ENCODE data around the gene RBCK1.

Gene RBCK1

GRCh38 chr20:420166-420620, 12.1 kb downstream of the RBCK1 start:
- no peak for DNase-seq

- DNase-seq, result no peak
Measured at GRCh38 chr20:420721-421574, 12.8 kb downstream of the RBCK1 start.

DNA sequence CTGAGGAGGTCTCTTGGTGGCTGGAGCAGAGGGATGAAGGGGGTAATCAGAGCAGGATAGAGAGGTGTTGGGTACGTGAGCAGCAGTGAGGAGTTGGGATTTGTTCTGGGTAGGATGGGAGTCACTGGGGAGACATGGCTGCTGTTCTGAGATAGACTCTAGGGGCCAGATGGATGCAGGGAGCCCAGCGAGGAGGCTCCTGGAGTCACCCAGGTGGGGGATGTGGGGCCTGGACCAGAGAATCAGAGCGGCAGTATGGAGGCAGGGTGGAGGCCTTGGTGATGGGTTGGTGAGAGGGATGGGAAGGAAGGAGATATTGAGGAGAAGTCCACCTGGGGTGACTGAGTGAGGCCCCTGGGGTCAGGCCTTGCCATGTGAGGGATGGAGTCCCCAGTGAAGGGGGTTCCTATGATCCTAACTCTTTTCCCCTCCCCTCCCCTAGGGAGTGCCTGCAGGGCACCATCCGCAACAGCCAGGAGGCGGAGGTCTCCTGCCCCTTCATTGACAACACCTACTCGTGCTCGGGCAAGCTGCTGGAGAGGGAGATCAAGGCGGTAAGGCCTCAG, 13.7 kb downstream of the RBCK1 start:
- no peak for DNase-seq

DNA sequence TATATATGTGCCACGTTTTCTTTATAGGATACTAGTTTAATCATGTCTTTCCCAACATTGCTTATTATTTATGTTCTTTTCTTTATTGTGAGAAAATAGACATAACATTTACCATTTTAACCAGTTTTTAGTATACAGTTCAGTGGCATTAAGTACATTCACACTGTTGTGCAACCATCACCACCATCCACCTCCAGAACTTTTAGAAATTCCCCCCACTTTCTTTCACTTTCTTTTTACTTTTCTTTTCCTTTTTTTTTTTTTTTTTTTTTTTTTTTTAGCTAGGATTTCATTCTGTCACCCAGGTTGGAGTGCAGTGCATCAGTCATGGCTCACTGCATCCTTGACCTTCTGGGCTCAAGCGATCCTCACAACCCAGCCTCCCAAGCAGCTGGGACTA, 18.5 kb downstream of the RBCK1 start:
- no peak for DNase-seq

DNA sequence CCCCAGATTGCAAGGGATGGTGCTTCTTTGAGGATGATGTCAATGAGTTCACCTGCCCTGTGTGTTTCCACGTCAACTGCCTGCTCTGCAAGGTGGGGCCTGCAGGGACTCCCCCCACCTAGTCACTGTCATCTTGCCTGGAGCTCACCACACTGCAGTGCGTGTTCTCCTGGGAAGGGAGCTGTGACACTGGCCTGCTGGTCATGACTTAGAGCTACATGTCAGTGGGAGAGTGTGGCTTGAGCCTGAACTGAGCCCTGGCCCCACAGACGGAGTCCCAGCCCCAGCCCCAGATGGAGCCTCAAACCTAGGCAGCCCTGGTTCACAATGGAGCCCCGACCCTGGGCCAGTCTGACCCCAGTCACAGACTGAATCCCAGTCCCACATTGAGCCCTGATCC, 19.3 kb downstream of the RBCK1 start:
- no peak for DNase-seq

DNA sequence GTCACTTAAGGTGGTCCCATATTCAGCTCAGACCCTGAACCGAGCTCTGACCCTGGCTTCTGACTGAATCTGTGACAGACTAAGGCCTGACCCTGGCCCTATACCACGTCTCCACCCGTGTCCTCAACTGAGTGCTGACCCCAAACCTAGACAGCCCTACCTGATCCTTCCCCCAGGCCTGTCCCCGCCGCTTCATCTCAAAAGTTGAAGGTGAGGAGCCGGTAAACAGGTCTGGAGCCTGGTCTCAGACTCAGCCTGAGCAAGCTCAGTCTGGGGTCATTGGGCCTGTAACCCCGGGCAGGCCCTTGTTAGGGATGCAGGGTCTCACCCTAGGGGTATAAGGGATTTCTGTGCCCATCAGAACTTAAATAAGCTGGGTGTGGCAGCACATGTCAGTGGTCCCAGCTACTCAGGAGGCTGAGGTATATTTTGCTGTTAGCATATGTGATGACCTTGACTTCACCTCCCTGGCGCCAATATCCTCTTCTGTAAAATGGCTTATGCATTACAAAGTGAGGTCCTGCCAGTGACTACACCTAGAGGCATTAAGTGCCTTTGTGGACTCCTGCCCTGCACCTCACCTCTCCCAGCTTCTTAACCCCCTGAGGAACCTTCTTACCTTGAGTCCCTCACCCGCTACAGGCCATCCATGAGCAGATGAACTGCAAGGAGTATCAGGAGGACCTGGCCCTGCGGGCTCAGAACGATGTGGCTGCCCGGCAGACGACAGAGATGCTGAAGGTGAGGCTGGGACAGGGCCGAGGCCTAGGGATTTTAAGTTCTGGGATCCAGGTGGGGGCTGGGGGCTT, 20.0 kb downstream of the RBCK1 start:
- DNase-seq, result no peak

DNA sequence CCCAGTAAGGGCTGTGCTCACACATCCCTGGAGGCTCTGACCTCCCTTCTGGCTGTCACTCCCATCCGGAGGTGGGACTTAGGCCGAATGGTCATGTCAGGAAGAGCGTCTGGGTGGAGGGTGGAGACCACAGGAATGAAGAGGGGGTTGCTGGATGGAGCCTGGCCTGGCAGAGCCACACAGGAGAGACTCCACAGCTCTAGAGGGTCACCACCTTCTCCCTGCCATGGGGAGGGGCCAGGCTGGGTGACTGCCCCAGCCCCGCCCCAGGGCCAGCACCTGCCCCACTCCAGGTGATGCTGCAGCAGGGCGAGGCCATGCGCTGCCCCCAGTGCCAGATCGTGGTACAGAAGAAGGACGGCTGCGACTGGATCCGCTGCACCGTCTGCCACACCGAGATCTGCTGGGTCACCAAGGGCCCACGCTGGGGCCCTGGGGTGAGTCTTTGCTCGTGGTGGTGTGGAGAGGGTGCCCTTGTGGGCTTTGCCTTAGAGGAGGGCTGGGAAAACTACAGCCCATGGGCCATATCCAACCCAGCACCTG, 20.6 kb downstream of the RBCK1 start:
- DNase-seq, result peak; percentile 52

DNA sequence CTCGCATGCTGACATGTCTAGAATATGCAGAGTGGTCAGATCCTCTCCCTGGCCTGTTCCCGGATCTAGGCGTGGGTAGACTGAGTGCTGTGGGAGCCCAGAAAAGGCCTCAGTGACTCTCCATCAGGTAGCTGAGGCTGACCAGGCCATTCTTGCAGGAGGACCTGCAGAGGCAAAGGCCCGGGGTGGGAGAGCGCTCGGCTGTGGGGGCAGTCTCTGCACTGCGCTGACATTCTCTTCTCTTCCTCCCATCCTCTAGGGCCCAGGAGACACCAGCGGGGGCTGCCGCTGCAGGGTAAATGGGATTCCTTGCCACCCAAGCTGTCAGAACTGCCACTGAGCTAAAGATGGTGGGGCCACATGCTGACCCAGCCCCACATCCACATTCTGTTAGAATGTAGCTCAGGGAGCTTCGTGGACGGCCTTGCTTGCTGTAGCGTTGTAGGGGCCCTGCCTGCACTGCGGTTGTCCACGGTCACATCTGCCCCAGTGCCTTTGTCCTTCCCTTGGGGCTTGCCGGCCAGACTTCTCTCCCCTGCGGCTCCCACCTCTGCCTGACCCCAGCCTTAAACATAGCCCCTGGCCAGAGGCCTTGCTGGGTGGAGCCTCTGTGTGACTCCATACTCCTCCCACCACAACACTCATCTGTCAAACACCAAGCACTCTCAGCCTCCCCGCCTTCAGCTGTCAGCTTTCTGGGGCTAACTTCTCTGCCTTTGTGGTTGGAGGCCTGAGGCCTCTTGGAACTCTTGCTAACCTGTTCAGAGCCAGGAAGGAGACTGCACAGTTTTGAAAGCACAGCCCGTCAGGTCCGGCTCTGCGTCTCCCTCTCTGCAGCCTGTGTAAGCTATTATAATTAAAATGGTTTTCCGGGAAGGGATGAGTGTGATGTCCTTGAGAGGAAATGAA, 22.2 kb downstream of the RBCK1 start:
- DNase-seq, result no peak

DNA sequence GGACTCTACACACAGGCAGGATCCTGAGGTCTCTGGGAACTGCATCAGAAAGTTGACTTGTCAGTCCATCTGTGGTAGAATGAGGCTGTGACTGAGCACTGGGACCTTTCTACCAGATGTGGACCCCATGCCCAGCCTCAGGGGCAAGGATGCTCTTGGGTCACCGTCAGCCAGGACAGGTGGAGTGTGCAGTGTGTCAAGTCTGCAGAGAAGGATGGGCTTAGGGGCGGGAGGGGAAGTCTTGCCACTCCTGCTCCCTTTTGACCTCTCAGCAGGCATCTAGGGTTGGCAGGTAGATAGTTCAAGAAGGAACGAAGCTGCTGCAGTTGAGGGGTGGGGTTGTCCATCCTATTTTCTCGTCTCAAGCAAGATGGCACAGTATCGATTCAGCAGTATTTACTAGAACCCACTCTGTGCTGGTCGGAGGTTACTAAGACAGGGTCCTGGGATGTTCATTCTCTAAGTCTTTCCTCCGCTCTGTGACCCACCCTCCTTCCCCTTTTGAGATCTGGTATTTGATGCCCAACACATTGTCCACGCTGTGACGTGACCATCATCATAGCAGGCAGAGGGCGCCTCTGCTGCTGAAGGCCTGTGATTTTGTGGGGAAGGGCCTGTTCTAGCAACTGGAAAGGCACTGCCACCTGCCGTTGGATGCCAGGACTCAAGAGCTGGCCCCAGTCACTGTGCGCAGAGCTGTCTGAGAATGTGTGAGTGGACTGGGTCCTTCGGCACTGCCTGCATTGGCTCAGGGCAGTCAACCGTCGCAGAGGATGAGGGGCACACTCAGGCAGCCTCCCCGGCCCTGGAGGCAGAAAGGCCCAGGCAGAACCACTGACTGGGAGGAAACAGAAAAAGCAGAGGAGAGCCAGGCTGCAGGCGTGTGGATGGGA, 23.2 kb downstream of the RBCK1 start:
- DNase-seq, result peak; percentile 72

DNA sequence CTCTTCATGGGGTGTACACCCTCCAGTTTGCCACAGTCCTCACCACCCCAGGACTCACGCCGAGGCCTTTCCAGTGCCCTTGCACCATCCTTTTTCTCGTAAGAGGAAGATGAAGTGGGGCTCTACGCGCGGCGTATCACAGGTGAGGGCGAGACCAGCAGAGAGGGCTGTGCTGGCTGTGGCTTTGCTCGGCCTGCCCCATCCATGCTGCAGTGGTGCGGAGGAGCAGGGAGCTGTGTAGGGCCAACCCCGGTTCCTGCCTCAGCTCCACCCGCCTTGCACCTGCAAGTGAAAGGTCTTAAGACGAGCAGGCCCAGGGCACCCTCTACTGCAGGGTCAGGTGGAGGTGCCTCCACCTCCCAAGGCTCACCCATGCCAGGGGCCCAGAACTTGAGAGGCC, 24.1 kb downstream of the RBCK1 start:
- no peak for DNase-seq

DNA sequence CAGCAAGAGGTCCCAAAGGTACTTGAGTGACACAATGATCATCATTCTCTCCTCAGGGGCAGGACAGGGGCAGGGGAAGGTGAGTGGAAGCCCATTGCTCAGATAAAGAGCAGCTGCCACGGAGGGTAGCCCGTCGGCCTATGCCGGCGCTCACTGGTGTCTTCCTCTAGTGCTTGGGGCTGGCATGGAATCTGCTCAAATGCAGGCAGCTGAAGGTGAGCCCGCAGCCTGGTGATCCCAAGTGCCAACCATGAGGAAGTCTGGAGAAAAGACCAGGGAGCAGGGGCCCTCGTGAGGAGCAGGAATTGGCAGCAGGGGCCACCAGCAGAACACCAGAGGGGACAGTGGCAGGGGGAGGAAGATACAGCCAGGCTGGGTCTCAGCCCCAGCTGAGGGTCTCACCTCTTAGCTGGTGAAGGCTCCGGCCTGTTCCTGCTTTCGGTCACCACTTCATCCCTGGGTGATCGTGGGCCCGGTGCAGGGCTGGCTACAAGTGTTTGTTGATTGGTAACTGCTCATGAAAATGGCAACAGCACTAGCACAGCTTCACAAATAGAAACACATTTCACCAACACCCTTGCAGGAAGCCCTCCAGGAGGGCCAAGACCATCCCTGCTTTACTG, 24.7 kb downstream of the RBCK1 start:
- no peak for DNase-seq

DNA sequence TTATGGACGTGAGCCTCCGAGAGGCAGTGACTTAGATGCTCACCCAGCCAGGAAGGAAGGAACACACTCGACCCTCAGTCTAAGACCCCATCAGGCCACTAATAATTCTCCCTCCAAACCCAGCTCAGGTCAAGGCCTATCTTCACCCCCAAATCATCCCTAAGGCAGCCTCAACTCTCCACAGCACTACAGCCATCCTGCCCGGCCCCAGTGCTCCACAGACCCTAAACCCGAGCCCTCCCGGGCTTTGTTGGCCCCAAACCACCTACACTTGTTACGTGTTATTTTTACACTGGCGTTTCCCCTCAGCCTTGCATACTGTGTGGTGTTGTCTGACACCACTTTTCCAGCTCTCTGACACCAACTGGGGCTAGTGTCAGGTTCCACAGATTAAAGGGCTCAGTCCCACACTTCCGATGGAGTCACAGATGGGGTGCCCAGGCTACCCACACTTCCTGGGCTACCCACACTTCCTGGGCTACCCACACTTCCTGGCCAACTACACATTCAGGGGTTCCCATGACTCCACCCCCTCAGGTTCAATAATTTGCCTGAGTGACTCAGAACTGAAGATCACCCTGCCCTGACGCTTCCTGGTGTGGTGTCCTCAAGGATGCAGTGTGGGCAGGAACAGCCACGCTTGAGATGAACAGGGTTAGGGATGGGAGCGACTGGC, 25.3 kb downstream of the RBCK1 start:
- no peak for DNase-seq

- DNase-seq, result no peak
Measured at GRCh38 chr20:434221-434620, 26.1 kb downstream of the RBCK1 start.

GRCh38 chr20:434661-435419, 26.7 kb downstream of the RBCK1 start:
- DNase-seq, result no peak

GRCh38 chr20:435558-435957, 27.5 kb downstream of the RBCK1 start:
- no peak for DNase-seq

- DNase-seq, result no peak
Measured at GRCh38 chr20:436476-436875, 28.4 kb downstream of the RBCK1 start.

GRCh38 chr20:437787-438486, 29.8 kb downstream of the RBCK1 start:
- no peak for DNase-seq

- DNase-seq, result no peak
Measured at GRCh38 chr20:438571-439469, 30.7 kb downstream of the RBCK1 start.

Data from NCI-H510A (cell line).